DOHH2 (cell line): Measurements from ENCODE around the gene DENND1B.

Experiments
- H3F3A ChIP-seq: fragments of 200-600 bp; sonication (generic), shearing (Covaris generic); 2 replicates; pipeline ENCODE4 v1.6.0; 2016; ENCODE audit warnings: antibody characterized with exemption, mild to moderate bottlenecking; ENCODE audit not compliant: control insufficient read depth, insufficient read depth
- H3K27ac ChIP-seq: fragments of 200-600 bp; sonication (generic); 2 replicates; pipeline ENCODE4 v1.5.1; 2014; ENCODE audit warnings: low read depth, mild to moderate bottlenecking, low read length, moderate library complexity
- H3K27me3 ChIP-seq: fragments of 200-600 bp; sonication (generic); 2 replicates; pipeline ENCODE4 v1.6.1; 2014; ENCODE audit warnings: mild to moderate bottlenecking, low read length, mixed read lengths; ENCODE audit not compliant: control insufficient read depth
- H3K36me3 ChIP-seq: fragments of 200-600 bp; sonication (generic); 2 replicates; pipeline ENCODE4 v1.6.1; 2014; ENCODE audit warnings: mild to moderate bottlenecking, low read length, moderate library complexity, mixed read lengths; ENCODE audit not compliant: control insufficient read depth
- H3K4me1 ChIP-seq: fragments of 200-600 bp; sonication (generic); 2 replicates; pipeline ENCODE4 v1.6.1; 2014; ENCODE audit warnings: mild to moderate bottlenecking, low read length, mixed read lengths; ENCODE audit not compliant: control insufficient read depth
- H3K4me2 ChIP-seq: fragments of 200-600 bp; sonication (generic); 2 replicates; pipeline ENCODE4 v1.6.0; 2014; ENCODE audit warnings: mild to moderate bottlenecking, low read length, moderate library complexity
- H3K4me3 ChIP-seq: fragments of 200-600 bp; sonication (generic); 2 replicates; pipeline ENCODE4 v1.5.1; 2014; ENCODE audit warnings: mild to moderate bottlenecking, low read length, mixed read lengths
- H3K79me2 ChIP-seq: fragments of 200-600 bp; sonication (generic); 2 replicates; pipeline ENCODE4 v1.6.1; 2014; ENCODE audit warnings: mild to moderate bottlenecking, low read length, mixed read lengths; ENCODE audit not compliant: control insufficient read depth
- H3K9me2 ChIP-seq: fragments of 200-600 bp; sonication (generic); replicated peaks from 2 replicates; pipeline ENCODE4 v1.6.1; 2014; ENCODE audit warnings: mild to moderate bottlenecking, low read length, mixed read lengths; ENCODE audit not compliant: control insufficient read depth
- H3K9me3 ChIP-seq: fragments of 200-600 bp; sonication (generic); 2 replicates; pipeline ENCODE4 v1.6.1; 2014; ENCODE audit warnings: antibody characterized with exemption, low read length, mixed read lengths; ENCODE audit not compliant: control insufficient read depth, insufficient read depth
- H4K20me1 ChIP-seq: fragments of 200-600 bp; sonication (generic); 2 replicates; pipeline ENCODE4 v1.6.0; 2014; ENCODE audit warnings: low read depth, mild to moderate bottlenecking, antibody characterized with exemption, low read length, moderate library complexity; ENCODE audit not compliant: control insufficient read depth, insufficient read depth
- EZH2phosphoT487 ChIP-seq: fragments of 200-600 bp; sonication (generic); IDR thresholded peaks from 2 replicates; pipeline ENCODE4 v1.6.1; 2017; ENCODE audit warnings: borderline replicate concordance, mild to moderate bottlenecking, antibody characterized with exemption, low read length, moderate library complexity, mixed read lengths
- TF ChIP-seq, protein P1 (sequence below): fragments of 200-600 bp; sonication (generic); IDR thresholded peaks from one replicate; pipeline ENCODE4 v1.5.1; 2014; ENCODE audit warnings: antibody characterized with exemption, mild to moderate bottlenecking, low read depth, low read length; ENCODE audit not compliant: poor library complexity, severe bottlenecking

The DENND1B gene

DNA sequence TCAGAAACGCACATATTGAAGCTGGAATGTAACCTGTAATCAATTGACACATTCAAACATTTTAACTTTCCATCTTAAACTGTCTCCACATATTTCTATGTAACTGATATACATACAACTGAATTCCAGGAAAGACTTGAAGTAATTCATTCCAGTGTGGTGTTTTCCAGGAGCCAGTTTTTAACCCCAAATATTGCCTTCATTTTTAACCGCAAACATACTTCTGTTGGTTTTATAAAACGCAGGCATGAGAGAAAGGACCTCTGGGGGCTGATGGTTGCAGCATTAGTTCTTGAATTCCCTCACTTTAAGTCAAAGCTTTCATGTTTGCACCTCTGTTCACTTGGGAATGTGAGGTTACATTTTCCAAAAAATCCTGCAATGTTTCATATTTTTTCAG, 303.1 kb downstream of the DENND1B start:
- H4K20me1 ChIP-seq, result no peaks in the 10 kb centered on the region
- no peaks in the 10 kb centered on the region for H3K79me2 ChIP-seq
- no peaks in the 10 kb centered on the region for H3K27me3 ChIP-seq
- H3K27ac ChIP-seq, result no peak overlapping the region
- TF ChIP-seq, protein P1, sequence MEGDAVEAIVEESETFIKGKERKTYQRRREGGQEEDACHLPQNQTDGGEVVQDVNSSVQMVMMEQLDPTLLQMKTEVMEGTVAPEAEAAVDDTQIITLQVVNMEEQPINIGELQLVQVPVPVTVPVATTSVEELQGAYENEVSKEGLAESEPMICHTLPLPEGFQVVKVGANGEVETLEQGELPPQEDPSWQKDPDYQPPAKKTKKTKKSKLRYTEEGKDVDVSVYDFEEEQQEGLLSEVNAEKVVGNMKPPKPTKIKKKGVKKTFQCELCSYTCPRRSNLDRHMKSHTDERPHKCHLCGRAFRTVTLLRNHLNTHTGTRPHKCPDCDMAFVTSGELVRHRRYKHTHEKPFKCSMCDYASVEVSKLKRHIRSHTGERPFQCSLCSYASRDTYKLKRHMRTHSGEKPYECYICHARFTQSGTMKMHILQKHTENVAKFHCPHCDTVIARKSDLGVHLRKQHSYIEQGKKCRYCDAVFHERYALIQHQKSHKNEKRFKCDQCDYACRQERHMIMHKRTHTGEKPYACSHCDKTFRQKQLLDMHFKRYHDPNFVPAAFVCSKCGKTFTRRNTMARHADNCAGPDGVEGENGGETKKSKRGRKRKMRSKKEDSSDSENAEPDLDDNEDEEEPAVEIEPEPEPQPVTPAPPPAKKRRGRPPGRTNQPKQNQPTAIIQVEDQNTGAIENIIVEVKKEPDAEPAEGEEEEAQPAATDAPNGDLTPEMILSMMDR, result no peak
- no peak for TF ChIP-seq EZH2phosphoT487
- H3K9me2 ChIP-seq, result no peaks in the 10 kb centered on the region
- no peak overlapping the region for H3K4me2 ChIP-seq
- H3K9me3 ChIP-seq, result no peaks in the 10 kb centered on the region
- no peaks in the 10 kb centered on the region; the same call in 1 of the 2 replicates for H3K4me1 ChIP-seq
- no peak overlapping the region for H3K4me3 ChIP-seq
- H3F3A ChIP-seq, result no peaks in the 10 kb centered on the region
- no peaks in the 10 kb centered on the region for H3K36me3 ChIP-seq

DNA sequence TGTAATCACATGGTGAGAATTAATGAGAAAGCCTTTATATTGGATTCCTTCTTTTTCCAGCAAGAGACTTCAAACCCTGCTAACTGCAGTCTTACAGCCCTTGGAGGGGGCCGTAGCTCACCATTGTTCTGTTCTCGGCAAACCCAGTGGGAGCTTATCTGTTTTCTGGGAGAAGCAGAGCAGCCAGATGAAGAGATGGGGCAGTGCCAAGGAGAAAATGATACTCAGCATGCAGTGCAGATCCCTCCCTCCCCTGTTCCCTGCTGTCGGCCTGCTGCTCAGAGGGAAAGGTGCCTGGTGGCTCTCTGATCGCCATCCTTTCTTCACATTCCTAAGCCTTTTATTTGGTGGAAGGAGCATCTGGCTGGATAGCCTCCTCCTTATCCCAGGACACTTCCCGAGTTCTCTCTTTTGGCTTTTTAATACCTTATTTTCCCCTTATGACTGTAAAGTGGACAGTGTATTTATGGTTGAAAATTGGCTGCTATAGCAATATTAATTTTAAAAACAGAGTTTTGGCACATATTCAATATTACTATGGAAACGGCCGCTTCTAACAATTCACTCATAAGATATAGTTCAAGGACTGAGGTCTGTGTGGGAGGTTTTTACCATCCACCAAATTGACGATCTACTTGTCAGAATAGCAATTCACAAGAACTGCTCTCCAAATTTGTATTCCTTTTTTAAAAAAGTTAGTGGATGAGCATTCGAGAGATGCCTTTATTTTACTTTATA, 303.9 kb downstream of the DENND1B start:
- Histone ChIP-seq H3K36me3 (no peaks in the 10 kb centered on the region), H3K9me2 (no peaks in the 10 kb centered on the region), H3K9me3 (no peaks in the 10 kb centered on the region), H3K4me3 (no peak overlapping the region), H4K20me1 (no peaks in the 10 kb centered on the region), H3K79me2 (no peaks in the 10 kb centered on the region), H3K4me2 (no peak overlapping the region), H3K27ac (no peak overlapping the region), H3K4me1 (no peaks in the 10 kb centered on the region; the same call in 1 of the 2 replicates), H3F3A (no peaks in the 10 kb centered on the region), H3K27me3 (no peaks in the 10 kb centered on the region)
- TF ChIP-seq, protein P1, result no peak
- TF ChIP-seq EZH2phosphoT487, result no peak

DNA sequence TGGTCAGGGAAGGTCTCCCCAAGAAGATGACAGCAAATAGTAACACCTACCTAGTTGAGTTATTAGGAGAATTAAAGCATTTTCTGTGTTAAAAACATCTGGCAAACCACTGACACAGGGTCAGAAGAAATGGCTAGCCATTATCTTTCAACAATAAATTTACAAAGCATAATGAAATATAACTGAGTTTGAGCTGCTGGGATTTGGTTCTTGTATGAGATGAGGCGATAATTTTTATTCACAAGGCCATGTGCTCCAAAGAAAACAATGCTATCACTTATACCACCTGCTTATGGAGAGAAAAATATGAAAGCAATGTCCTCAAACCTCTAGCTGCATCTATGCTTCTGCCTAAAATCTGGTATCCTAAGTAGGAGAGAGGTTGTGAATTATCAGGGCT, 304.9 kb downstream of the DENND1B start:
- TF ChIP-seq, protein P1, result no peak
- TF ChIP-seq EZH2phosphoT487, result no peak

More for the DNA sequence above, 304.9 kb downstream of the DENND1B start:
- H3K79me2 ChIP-seq, result no peaks in the 10 kb centered on the region
- no peaks in the 10 kb centered on the region for H4K20me1 ChIP-seq
- no peaks in the 10 kb centered on the region for H3K27me3 ChIP-seq
- no peaks in the 10 kb centered on the region; the same call in 1 of the 2 replicates for H3K4me1 ChIP-seq
- H3F3A ChIP-seq, result no peaks in the 10 kb centered on the region
- H3K36me3 ChIP-seq, result no peaks in the 10 kb centered on the region
- H3K9me2 ChIP-seq, result no peaks in the 10 kb centered on the region
- H3K4me3 ChIP-seq, result no peak overlapping the region
- no peaks in the 10 kb centered on the region for H3K9me3 ChIP-seq
- no peak overlapping the region for H3K27ac ChIP-seq
- H3K4me2 ChIP-seq, result no peak overlapping the region
